GM08714 (cell line): ENCODE measurements around the gene ATAD1.
"Not testable (repeated sequence)": the region's sequence is repeated elsewhere in the genome, so short reads cannot be mapped to it uniquely, and the experiment has no call there.

Experiments
- H3K4me3 ChIP-seq: fragments of 200-500 bp; sonication (Bioruptor generic); 2 replicates; pipeline ENCODE4 v1.5.1; 2014; ENCODE audit warnings: mild to moderate bottlenecking, low read length, inconsistent platforms
- ZNF274 ChIP-seq: IDR thresholded peaks from 2 replicates; pipeline ENCODE4 v1.6.1; 2012; ENCODE audit warnings: mild to moderate bottlenecking, low read depth, low read length

Gene ATAD1

DNA sequence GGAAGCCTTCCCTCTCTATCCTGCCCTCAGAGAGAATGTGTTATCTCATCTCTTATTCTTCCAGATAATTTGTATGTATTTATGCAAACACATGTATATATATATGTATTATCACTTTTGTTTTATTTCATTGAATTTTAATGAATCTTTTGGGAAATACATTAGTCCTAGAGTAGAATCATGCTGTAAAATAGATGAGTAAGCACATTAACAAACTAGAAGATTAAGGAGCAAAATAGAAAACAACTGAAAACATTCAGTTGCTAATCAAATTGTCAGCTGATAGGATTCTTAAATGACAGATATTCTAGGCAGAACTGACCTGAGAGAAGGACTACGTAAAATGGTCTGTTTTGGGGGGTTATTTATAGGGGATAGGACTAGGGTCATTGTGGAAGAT is 34.1 kb upstream of the ATAD1 start:
- TF ChIP-seq ZNF274 = no peak
- no peak overlapping the region for H3K4me3 ChIP-seq

DNA sequence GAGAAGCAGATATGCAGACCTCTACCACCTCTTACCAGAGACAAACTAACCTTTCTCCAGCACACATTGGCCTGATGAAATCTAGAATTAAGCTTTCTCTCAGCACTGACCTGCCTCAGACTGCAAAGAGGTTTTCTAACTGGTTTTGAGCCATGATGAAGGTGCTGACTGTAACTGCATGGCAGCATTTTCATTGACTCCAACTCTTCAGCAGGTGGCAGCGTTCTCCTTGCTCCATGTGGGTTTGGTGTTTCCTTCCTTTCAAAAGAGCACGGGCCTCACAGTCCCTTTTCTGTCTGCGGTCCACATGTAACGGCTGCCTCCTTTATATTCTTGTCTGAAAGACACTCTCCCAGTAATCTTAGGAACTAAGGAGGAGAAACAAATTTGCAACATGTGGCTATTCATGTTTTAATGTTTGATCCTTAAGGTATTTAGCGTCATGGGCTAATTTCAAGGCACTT is 32.7 kb upstream of the ATAD1 start:
- TF ChIP-seq ZNF274 = no peak
- no peak overlapping the region for H3K4me3 ChIP-seq

DNA sequence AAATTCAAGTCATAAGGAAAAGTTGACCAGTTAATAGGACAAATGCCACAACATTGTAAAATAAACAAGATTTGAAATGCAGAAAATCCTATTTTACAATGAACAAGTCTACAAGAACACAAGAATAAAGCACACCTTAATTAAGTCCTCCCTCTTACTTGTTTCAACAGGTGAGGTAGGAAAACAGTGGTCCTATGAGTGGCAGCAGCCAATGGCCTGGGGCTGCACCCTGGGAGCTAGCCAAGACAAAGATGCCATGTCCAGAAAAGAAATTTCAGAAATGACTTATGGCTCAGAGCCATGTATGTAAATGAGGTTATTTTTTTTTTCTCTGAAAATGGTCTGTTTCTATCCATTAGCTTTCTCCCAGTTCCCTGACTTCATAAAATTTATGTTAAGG is 31.0 kb upstream of the ATAD1 start:
- TF ChIP-seq ZNF274 = no peak
- no peak overlapping the region for H3K4me3 ChIP-seq

DNA sequence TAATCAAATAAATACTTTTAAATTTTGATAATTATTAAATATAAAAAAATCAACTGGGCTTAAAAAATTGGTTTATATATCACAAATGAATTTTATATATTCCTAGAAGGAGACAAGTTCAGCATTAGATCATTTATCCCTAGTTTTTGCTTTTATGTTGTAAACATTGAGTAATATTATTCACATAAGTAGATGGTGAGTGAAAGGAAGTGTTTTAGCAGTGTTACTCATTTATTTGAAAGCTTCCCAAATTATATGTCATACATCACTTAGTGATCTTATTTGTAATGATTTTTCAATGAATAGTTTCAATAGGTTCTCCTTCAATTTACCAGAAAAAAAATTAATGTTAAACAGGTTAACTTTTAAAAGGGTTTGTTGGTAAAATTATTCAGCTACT is 29.5 kb upstream of the ATAD1 start:
- TF ChIP-seq ZNF274 = no peak
- no peak overlapping the region for H3K4me3 ChIP-seq

DNA sequence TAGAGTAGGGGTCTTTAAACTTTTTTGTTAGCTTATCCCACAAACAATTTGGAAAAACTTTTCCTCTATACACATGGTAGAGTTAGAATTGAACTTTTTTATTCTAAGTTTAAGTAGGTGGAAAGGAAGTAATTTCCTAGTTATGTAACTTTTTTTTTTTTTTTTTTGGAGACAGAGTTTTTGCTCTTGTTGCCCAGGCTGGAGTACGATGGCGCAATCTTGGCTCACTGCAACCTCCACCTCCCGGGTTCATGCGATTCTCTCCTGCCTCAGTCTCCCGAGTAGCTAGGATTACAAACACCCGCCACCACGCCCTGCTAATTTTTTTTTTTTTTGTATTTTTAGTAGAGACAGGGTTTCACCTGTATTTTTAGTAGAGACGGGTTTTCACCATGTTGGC is 28.7 kb upstream of the ATAD1 start:
- H3K4me3 ChIP-seq = not testable (repeated sequence)

DNA sequence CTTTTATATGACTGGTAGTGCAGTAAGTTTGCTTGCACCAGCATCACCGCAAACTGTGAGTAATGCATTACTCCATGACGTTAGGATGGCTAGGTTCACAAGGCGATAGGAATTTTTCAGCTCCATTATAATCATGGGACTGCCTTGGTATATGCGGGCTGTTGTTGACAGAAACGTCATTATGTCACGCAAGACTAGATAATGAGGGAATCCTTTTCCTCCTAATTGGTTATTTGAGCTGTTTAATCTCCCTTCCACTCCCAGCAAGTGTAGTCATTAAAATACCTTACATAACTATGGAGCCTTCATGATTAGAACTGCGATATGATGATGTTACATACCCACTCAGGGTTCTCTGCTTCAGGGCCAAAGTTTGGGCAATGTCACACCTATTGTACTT is 28.0 kb upstream of the ATAD1 start:
- H3K4me3 ChIP-seq = no peak overlapping the region
- no peak for TF ChIP-seq ZNF274

DNA sequence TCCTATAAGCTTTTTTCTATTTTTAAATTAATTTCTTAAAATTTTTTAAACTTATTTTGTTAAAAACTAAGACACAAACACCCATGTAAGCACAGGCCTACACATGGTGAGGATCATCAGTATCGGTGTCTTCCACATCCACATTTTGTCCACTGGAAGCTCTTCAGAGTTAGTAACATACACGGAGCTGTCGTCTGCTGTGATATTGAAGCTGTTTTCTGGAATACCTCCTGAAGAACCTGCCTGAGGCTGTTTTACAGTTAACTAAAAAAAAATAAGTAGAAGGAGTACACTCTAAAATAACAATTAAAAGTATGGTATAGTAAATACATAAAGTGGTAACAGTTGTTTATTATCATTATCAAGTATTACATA is 27.6 kb upstream of the ATAD1 start:
- no peak for TF ChIP-seq ZNF274
- no peak overlapping the region for H3K4me3 ChIP-seq

DNA sequence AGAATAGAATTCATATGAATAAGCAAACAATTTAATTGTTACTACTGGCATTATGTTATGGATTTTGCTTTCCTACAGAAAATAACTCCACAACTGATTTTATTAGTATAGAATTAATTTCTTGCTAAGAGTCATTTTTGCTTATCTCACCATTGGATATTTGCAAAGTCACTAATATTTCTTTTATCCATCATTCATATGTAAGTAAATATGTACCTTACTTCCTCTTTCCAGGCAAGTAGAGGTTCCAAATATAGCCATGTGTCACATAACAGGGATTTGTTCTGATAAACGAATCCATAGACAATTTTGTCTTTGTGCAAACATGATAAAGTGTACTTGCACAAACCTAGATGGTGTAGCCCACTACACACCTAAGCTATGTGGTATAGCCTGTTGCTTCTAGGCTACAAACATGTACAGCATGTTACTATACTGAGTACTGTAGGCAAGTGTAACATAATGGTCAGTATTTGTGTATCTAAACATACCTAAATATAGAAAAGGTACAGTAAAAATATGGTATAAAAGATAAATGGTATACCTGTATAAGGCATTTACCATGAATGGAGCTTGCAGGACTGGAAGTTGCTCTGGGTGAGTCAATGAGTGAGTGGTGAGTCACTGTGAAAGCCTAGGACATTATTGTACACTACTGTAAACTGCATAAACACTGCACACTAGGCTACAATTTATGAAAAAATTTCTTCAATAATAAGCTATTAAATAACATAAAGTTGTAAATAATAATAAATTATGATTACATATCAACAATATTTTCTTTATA is 27.0 kb upstream of the ATAD1 start:
- no peak overlapping the region for H3K4me3 ChIP-seq

DNA sequence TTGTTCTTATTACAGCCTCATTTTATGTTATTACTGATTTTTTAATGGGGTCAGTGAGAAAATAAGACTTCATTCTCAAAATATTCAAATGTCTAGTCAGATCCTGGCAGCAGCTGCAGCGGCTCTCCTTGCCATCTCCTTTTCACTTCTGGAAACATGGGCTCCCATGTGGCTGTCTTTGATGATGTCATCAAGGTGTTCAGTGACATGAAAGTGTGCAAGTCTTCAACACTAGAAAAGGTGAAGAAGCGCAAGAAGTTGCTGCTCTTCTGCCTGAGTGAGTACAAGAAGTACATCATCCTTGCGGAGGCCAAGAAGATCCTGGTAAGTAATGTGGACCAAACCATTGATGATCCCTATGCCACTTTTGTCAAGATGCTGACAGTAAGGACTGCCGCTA is 25.7 kb upstream of the ATAD1 start:
- no peak overlapping the region for H3K4me3 ChIP-seq
- no peak for TF ChIP-seq ZNF274

More for the DNA sequence above, 27.0 kb upstream of the ATAD1 start:
- no peak for TF ChIP-seq ZNF274

DNA sequence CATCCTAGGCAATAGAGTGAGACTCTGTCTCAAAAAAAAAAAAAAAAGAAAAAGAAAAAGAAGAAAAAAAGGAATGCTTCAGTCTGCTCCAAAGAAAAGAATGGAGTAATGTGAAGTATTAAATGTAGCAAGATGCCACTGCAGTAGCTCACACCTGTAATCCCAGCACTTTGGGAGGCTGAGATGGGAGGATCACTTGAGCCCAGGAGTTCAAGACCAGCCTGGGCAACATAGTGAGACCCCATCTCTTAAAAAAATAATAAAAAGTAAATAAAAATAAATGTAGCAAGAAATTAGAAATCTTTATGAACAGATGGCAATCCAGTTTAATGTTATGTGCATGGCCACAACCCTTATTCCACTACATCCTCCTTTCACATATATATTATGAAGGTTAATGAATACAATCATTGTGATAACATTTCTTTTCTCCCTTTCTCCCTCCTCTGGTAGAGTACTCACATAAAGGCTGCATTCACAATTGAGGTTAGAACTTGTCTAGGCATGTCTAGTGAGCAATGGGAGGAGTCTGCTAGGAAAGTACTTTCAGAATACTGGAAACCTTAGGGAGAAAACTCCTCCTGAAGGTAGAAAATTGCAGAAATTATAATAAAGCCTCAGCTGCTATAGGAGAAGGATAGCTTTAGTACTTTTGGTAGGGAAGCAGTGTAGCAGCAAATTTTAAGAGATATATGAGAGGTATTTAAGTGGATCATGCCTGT is 24.9 kb upstream of the ATAD1 start:
- no peak overlapping the region for H3K4me3 ChIP-seq
- no peak for TF ChIP-seq ZNF274

DNA sequence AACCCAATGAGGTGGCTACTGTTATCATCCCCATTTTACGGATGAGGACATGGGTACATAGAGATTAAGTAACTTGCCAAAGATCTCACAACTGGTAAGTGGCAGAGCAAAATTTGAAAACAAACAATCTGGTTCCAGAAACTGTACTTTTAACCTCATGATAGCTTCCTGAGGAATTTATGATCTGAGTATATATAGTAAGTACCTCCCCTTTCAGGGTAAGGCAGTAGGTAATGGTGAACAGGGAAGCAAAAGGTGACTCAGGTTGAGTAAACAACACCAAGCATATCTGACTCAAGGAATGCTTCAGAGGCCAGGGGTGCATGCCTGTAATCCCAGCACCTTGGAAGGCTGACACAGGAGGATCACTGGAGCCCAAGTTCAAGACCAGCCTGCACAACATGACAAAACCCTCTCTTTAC is 24.2 kb upstream of the ATAD1 start:
- no peak for TF ChIP-seq ZNF274
- no peak overlapping the region for H3K4me3 ChIP-seq

DNA sequence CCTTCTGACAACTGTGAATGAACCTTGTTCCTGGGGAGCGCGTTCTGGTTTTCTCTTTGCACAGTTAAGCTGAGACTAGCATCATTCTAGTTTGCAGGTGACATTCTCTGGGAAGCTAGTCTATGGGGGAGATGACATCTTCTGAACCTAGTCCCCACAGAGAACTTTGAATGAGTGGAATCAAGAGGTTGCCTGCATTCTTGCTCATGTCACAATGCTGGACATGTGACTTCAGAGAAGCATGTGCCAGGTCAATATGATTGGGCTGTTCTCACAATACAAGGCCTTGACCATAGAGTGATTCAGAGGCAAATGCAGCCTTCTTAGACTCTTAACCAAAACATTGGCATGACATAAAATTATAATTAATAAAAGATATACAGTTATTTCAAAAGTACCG is 23.2 kb upstream of the ATAD1 start:
- H3K4me3 ChIP-seq = no peak overlapping the region
- TF ChIP-seq ZNF274 = no peak

DNA sequence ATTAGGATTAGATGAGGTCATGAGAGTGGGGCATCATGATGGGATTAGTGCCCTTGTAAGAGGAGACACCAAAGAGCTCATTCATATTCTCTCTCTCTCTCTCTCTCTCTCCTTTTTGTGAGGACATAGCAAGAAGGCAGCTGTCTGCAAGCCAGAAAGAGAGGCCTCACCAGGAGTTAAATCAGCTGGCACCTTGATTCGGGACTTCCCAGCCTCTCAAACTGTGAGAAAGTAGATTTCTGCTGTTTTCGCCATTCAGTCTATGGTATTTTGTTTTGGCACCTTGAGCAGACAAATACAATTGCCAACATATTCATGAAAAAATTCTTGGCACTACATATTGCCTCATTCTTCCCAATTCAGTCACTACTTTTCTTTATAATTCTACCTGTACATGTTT is 20.6 kb upstream of the ATAD1 start:
- TF ChIP-seq ZNF274 = no peak
- H3K4me3 ChIP-seq = no peak overlapping the region

DNA sequence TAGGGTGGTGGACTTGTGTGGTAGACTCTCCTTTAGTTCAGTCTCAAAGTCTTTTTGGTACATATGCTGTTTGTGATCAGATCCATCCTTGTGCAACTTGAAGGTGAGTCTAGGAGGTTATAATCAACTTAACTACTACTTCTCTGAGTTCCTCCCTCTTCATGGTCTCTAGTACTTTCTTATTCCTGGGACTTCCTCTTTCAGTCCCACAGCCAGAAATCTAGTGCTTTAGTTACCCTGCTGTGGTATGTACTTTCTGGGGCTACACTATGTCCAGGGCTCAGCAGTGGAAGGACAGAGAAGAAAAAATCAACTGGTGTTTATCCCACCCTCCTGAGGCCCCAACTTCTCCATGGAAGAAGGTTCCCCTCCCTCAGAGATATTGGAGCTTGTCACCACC is 19.4 kb upstream of the ATAD1 start:
- no peak overlapping the region for H3K4me3 ChIP-seq
- TF ChIP-seq ZNF274 = no peak

DNA sequence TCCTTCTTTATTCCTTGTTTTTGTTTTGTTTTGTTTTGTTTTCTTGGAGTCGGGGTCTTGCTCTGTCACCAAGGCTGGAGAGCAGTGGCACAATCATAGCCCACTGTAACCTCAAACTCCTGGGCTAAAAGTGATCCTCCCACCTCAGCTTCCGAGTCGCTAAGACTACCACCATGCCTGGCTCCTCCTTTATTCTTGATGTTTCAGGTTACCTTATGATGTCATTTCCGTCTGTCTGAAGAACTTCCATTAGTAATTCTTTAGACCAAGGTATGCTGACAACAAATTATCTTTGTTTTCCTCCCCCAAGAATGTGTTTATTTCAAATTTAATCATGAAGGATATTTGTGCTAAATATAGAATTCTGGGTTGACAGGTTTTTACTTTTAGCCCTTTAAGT is 18.1 kb upstream of the ATAD1 start:
- H3K4me3 ChIP-seq = no peak overlapping the region
- TF ChIP-seq ZNF274 = no peak
